HepG2 (cell line): ENCODE data around the gene FANCM. TPM values are rescaled to one million over a fixed set of nuclear protein-coding genes. Genes with fewer than 3 reads are reported as not detected.

ENCODE experiments used
- ATAC-seq: fragments of 200-7000 bp; cut with Tn5 transposase; 3 replicates; pipeline ENCODE4 v1.9.1; 2020; ENCODE audit warnings: mild to moderate bottlenecking, moderate library complexity
- BruUV-seq: library from RNA; stranded (reverse); fragments of 400-500 nt; replicated peaks from 2 replicates; lab custom pipeline; 2021; lab: Mats Ljungman, UMichigan
- CTCF ChIA-PET: fragments of 300-600 bp; formaldehyde crosslinking; extraction: SDS; loops from one replicate; lab custom pipeline; 2021; ENCODE audit warnings: low total read pairs, inconsistent platforms, low intra/inter-chr PET ratio; lab: Yijun Ruan, JAX
- POLR2A ChIA-PET: fragments of 350-600 bp; sonication (Branson Sonifier 250); formaldehyde crosslinking; loops from one replicate; lab custom pipeline; 2020; ENCODE audit warnings: antibody characterized with exemption, inconsistent platforms; lab: Yijun Ruan, JAX
- DNase-seq: peaks from one replicate; pipeline ENCODE4 v3.0.0-alpha.2; 2015; ENCODE audit warnings: low spot score
- FAIRE-seq: peaks from 3 replicates; lab custom pipeline; 2011; peaks lifted over from hg19 to GRCh38; lab: Jason Lieb, UNC
- H2AFZ ChIP-seq: one replicate; pipeline ENCODE4 v1.6.1; 2011; ENCODE audit warnings: low read length, inconsistent platforms
- H3K27ac ChIP-seq: fragments of 300-600 bp; 3 replicates; pipeline ENCODE4 v1.8.0; 2011; ENCODE audit warnings: mixed run types, mild to moderate bottlenecking, mixed read lengths, low read length, inconsistent platforms; ENCODE audit not compliant: insufficient read depth; ENCODE audit errors: extremely low read length
- H3K27me3 ChIP-seq, 2 experiments: fragments of 200-600 bp in 1 of 2; 2 replicates in 1 of 2; 3 replicates in 1 of 2; pipeline versions ENCODE4 v1.6.0 to v1.8.0; 2011; ENCODE audit warnings: low read length in 2 of 2, mild to moderate bottlenecking in 2 of 2, moderate library complexity in 2 of 2, inconsistent platforms in 1 of 2; ENCODE audit not compliant: insufficient read depth in 2 of 2, control insufficient read depth in 1 of 2
- H3K36me3 ChIP-seq, 2 experiments: fragments of 200-600 bp in 1 of 2; replicated peaks in 1 of 2; 2 replicates in 1 of 2; 3 replicates in 1 of 2; pipeline versions ENCODE4 v1.5.1 to v1.8.0; 2011; ENCODE audit warnings: low read length in 2 of 2, inconsistent platforms in 1 of 2; ENCODE audit not compliant: insufficient read depth in 2 of 2, control insufficient read depth in 1 of 2
- H3K4me1 ChIP-seq: 2 replicates; pipeline ENCODE4 v1.5.1; 2012; ENCODE audit warnings: low read length, inconsistent platforms; ENCODE audit not compliant: insufficient read depth
- H3K4me2 ChIP-seq: 2 replicates; pipeline ENCODE4 v1.6.0; 2011; ENCODE audit warnings: low read depth, low read length, inconsistent platforms
- H3K4me3 ChIP-seq, 3 experiments: fragments of 200-600 bp in 1 of 3; sonication (generic), shearing (Covaris generic) in 1 of 3; replicated peaks in 1 of 3; 2 replicates each; pipeline ENCODE4 v1.5.1; 2011 to 2016; ENCODE audit warnings: low read length in 3 of 3, inconsistent platforms in 2 of 3, low read depth in 2 of 3, mild to moderate bottlenecking in 2 of 3, control low read depth in 1 of 3, mixed read lengths in 1 of 3; ENCODE audit not compliant: insufficient read depth in 1 of 3
- H3K79me2 ChIP-seq: one replicate; pipeline ENCODE4 v1.6.1; 2011; ENCODE audit warnings: low read length, inconsistent platforms; ENCODE audit not compliant: insufficient read depth
- H3K9ac ChIP-seq: 2 replicates; pipeline ENCODE4 v1.6.0; 2011; ENCODE audit warnings: mild to moderate bottlenecking, low read depth, low read length, inconsistent platforms; ENCODE audit not compliant: insufficient read depth
- H3K9me3 ChIP-seq: 2 replicates; pipeline ENCODE4 v1.5.1; 2012; ENCODE audit warnings: mild to moderate bottlenecking, low read length
- H4K20me1 ChIP-seq: 2 replicates; pipeline ENCODE4 v1.6.0; 2011; ENCODE audit warnings: inconsistent platforms, mild to moderate bottlenecking, low read length, moderate library complexity; ENCODE audit not compliant: insufficient read depth
- BHLHE40 ChIP-seq: IDR thresholded peaks from 2 replicates; pipeline ENCODE4 v1.6.1; 2011; ENCODE audit warnings: low read length, improper control_type of control experiment
- FOSL2 ChIP-seq: sonication (generic); formaldehyde crosslinking; IDR thresholded peaks from 2 replicates; pipeline ENCODE4 v1.4.0; 2020; ENCODE audit warnings: missing genetic modification reagents
- MEF2D ChIP-seq: sonication (generic); formaldehyde crosslinking; IDR thresholded peaks from 2 replicates; pipeline ENCODE4 v1.5.1; 2020; ENCODE audit warnings: mild to moderate bottlenecking, missing genetic modification reagents
- ZNF251 ChIP-seq: sonication (generic); formaldehyde crosslinking; IDR thresholded peaks from 2 replicates; pipeline ENCODE4 v1.9.0; 2021; ENCODE audit warnings: mild to moderate bottlenecking, missing genetic modification reagents
- ZNF564 ChIP-seq: sonication (generic); formaldehyde crosslinking; IDR thresholded peaks from 2 replicates; pipeline ENCODE4 v1.8.1; 2023; ENCODE audit warnings: mild to moderate bottlenecking, missing genetic modification reagents
- in situ Hi-C: cut with HindIII; loops from 2 replicates; pipeline ENCODE4 v1.10.0; 2017; ENCODE audit warnings: low pct_unique_long_range_greater_than_20kb; ENCODE audit not compliant: extremely low pct_ligation_motif_present
- intact Hi-C: fragments of 100-400 bp; cut with micrococcal nuclease; formaldehyde crosslinking; loops from one replicate; pipeline ENCODE4 v1.10.0; 2022; ENCODE audit not compliant: unreplicated experiment
- polyA plus RNA-seq, 8 experiments: library from polyadenylated mRNA; depleted of rRNA in 3 of 8; stranded (reverse) in 7 of 8; unstranded in 1 of 8; fragments of >200 nt; fragmentation: Illumina TruSeq in 4 of 8; extraction: Trizol in 4 of 8; gene quantifications; 2 replicates each; pipeline versions ENCODE4 v1.2.1 to v1.2.3, GENCODE V29; 2011 to 2016; ENCODE audit warnings: low read depth in 4 of 8, missing spikeins in 1 of 8, mixed read lengths in 1 of 8; ENCODE audit not compliant: insufficient read depth in 1 of 8
- total RNA-seq, 5 experiments: library from RNA; depleted of rRNA; stranded (reverse); fragments of >200 nt; fragmentation: Illumina TruSeq; extraction: Trizol; gene quantifications; 2 replicates each; pipeline ENCODE4 v1.2.3, GENCODE V29; 2016; ENCODE audit warnings: low read depth in 1 of 5
- TF ChIP-seq, protein P1 (sequence below): IDR thresholded peaks from 2 replicates; pipeline ENCODE4 v1.6.1; 2016; ENCODE audit warnings: mild to moderate bottlenecking, missing biosample characterization, missing genetic modification reagents
- TF ChIP-seq, protein P2 (sequence below): sonication (generic); formaldehyde crosslinking; conservative IDR thresholded peaks from 2 replicates; pipeline ENCODE4 v1.4.0; 2020; ENCODE audit warnings: mild to moderate bottlenecking, missing genetic modification reagents, moderate library complexity

The FANCM gene
- total and polyA plus RNA-seq, 2 of the 13 experiments (the other 11 are each of a cell fraction or from before 2014, with no cell fraction given), result 2.6 to 10.4 TPM

DNA sequence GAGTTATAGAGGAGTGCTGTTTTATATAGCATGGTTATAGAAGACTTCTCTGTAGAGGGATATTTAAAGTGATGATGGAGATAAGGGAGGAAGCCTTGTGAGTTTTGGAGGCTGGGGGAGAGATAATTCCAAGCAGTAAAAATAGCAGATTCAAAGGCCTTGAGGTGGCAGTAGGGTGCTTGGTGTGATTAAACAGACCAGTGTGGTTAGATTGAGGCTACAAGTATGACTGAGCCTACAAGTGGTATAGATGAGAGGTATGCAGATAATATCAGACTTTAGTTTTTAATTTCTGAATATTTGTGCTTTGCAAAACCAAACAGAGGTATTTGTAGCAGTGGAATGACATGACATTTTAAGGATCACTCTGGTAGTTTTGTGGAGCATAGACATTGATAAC is 20.3 kb downstream of the FANCM start:
- H3K9ac ChIP-seq, result no peak overlapping the region
- DNase-seq, result no peak
- H3K79me2 ChIP-seq, result no peaks in the 10 kb centered on the region
- H4K20me1 ChIP-seq, result no peaks in the 10 kb centered on the region
- no peaks in the 10 kb centered on the region for H3K4me1 ChIP-seq
- H3K36me3 ChIP-seq, result no peaks in the 10 kb centered on the region; a peak in 2 of 5 replicates
- POLR2A ChIA-PET, result no interaction called here
- no peak overlapping the region for H3K27ac ChIP-seq
- no TSS peak for BruUV-seq
- in situ Hi-C loops (no loop called here), intact Hi-C loops (no loop called here)
- no peaks in the 10 kb centered on the region for H3K9me3 ChIP-seq
- no peak for FAIRE-seq
- no peak for ATAC-seq
- no peak overlapping the region for H2AFZ ChIP-seq
- CTCF ChIA-PET, result no interaction called here
- H3K4me3 ChIP-seq, result no peak overlapping the region
- no peaks in the 10 kb centered on the region for H3K27me3 ChIP-seq
- TF ChIP-seq ZNF251 (CRISPR knock-in tag) (no peak), ZNF564 (no peak), FOSL2 (CRISPR knock-in tag) (no peak), BHLHE40 (no peak), MEF2D (CRISPR knock-in tag) (no peak)
- TF ChIP-seq, protein P1, sequence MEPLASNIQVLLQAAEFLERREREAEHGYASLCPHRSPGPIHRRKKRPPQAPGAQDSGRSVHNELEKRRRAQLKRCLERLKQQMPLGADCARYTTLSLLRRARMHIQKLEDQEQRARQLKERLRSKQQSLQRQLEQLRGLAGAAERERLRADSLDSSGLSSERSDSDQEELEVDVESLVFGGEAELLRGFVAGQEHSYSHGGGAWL (CRISPR knock-in tag), result no peak
- TF ChIP-seq, protein P2, sequence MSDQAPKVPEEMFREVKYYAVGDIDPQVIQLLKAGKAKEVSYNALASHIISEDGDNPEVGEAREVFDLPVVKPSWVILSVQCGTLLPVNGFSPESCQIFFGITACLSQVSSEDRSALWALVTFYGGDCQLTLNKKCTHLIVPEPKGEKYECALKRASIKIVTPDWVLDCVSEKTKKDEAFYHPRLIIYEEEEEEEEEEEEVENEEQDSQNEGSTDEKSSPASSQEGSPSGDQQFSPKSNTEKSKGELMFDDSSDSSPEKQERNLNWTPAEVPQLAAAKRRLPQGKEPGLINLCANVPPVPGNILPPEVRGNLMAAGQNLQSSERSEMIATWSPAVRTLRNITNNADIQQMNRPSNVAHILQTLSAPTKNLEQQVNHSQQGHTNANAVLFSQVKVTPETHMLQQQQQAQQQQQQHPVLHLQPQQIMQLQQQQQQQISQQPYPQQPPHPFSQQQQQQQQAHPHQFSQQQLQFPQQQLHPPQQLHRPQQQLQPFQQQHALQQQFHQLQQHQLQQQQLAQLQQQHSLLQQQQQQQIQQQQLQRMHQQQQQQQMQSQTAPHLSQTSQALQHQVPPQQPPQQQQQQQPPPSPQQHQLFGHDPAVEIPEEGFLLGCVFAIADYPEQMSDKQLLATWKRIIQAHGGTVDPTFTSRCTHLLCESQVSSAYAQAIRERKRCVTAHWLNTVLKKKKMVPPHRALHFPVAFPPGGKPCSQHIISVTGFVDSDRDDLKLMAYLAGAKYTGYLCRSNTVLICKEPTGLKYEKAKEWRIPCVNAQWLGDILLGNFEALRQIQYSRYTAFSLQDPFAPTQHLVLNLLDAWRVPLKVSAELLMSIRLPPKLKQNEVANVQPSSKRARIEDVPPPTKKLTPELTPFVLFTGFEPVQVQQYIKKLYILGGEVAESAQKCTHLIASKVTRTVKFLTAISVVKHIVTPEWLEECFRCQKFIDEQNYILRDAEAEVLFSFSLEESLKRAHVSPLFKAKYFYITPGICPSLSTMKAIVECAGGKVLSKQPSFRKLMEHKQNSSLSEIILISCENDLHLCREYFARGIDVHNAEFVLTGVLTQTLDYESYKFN (CRISPR knock-in tag), result no peak
- H3K4me2 ChIP-seq, result no peak overlapping the region
